K562 (cell line): ENCODE measurements around the gene PSRC1. TPM values are rescaled to one million over a fixed set of nuclear protein-coding genes. Genes with fewer than 3 reads are reported as not detected.

Experiments
- ATAC-seq: fragments of 200-7000 bp; cut with Tn5 transposase; 3 replicates; pipeline ENCODE4 v1.9.1; 2020; ENCODE audit warnings: moderate library complexity
- BruUV-seq: library from RNA; stranded (reverse); fragments of 400-500 nt; replicated peaks from 2 replicates; lab custom pipeline; 2021; lab: Mats Ljungman, UMichigan
- CTCF ChIA-PET: fragments of 300-600 bp; formaldehyde crosslinking; extraction: SDS; loops from one replicate; lab custom pipeline; 2021; ENCODE audit warnings: low intra/inter-chr PET ratio; lab: Yijun Ruan, JAX
- POLR2A ChIA-PET: fragments of 300-600, 350-650 bp; sonication (Branson Sonifier 250); formaldehyde crosslinking; extraction: SDS; loops from one replicate; lab custom pipeline; 2021; ENCODE audit warnings: antibody characterized with exemption, inconsistent platforms; lab: Yijun Ruan, JAX
- DNase-seq, 4 experiments: peaks; one replicate each; pipeline versions ENCODE4 v3.0.0 to v3.0.0-alpha.2; 2011 to 2018; ENCODE audit warnings: low spot score in 3 of 4, mixed read lengths in 3 of 4; ENCODE audit errors: extremely low read depth in 1 of 4
- FAIRE-seq: peaks from 2 replicates; lab custom pipeline; 2011; peaks lifted over from hg19 to GRCh38; lab: Jason Lieb, UNC
- H2AFZ ChIP-seq: 2 replicates; pipeline ENCODE4 v1.6.0; 2011; ENCODE audit warnings: low read depth, low read length, control low read depth, inconsistent platforms
- H3K27ac ChIP-seq: fragments of 200-600 bp; 3 replicates; pipeline ENCODE4 v1.8.0; 2011; ENCODE audit warnings: low read depth, mild to moderate bottlenecking, control low read depth, inconsistent platforms, low read length, moderate library complexity, mixed read lengths; ENCODE audit errors: extremely low read depth
- H3K27me3 ChIP-seq, 2 experiments: fragments of 300-600 bp in 1 of 2; 2 replicates in 1 of 2; 3 replicates in 1 of 2; pipeline versions ENCODE4 v1.6.0 to v1.8.0; 2011; ENCODE audit warnings: inconsistent platforms in 2 of 2, low read length in 2 of 2, mild to moderate bottlenecking in 1 of 2, mixed read lengths in 1 of 2, moderate library complexity in 1 of 2; ENCODE audit not compliant: control insufficient read depth in 2 of 2, insufficient read depth in 2 of 2
- H3K36me3 ChIP-seq: fragments of 300-600 bp; 3 replicates; pipeline ENCODE4 v1.8.0; 2011; ENCODE audit warnings: mild to moderate bottlenecking, low read length, inconsistent platforms; ENCODE audit not compliant: control insufficient read depth, insufficient read depth
- H3K4me1 ChIP-seq, 2 experiments: fragments of 200-600 bp in 1 of 2; replicated peaks in 1 of 2; 2 replicates in 1 of 2; 3 replicates in 1 of 2; pipeline versions ENCODE4 v1.5.1 to v1.8.0; 2011; ENCODE audit warnings: inconsistent platforms in 2 of 2, low read length in 2 of 2, mild to moderate bottlenecking in 1 of 2, mixed read lengths in 1 of 2, moderate library complexity in 1 of 2; ENCODE audit not compliant: control insufficient read depth in 2 of 2, insufficient read depth in 2 of 2
- H3K4me2 ChIP-seq: 2 replicates; pipeline ENCODE4 v1.6.1; 2011; ENCODE audit warnings: low read length, control low read depth, inconsistent platforms, mixed read lengths; ENCODE audit not compliant: insufficient read depth
- H3K4me3 ChIP-seq: fragments of 200-600 bp; sonication (generic), shearing (Covaris generic); 2 replicates; pipeline ENCODE4 v1.5.1; 2016; ENCODE audit warnings: control low read depth, inconsistent platforms
- H3K79me2 ChIP-seq: fragments of 200-600 bp; 3 replicates; pipeline ENCODE4 v1.8.0; 2011; ENCODE audit warnings: low read length, inconsistent platforms; ENCODE audit not compliant: control insufficient read depth, insufficient read depth
- H3K9ac ChIP-seq, 2 experiments: 2 replicates each; pipeline versions ENCODE4 v1.6.0 to v1.6.1; 2011; ENCODE audit warnings: low read depth in 2 of 2, low read length in 2 of 2, control low read depth in 1 of 2, inconsistent platforms in 1 of 2, mild to moderate bottlenecking in 1 of 2, mixed read lengths in 1 of 2; ENCODE audit not compliant: insufficient read depth in 1 of 2
- H3K9me1 ChIP-seq: one replicate; pipeline ENCODE4 v1.6.0; 2011; ENCODE audit warnings: inconsistent platforms, mild to moderate bottlenecking, low read length, moderate library complexity; ENCODE audit not compliant: control insufficient read depth, insufficient read depth
- H3K9me3 ChIP-seq: replicated peaks from 2 replicates; pipeline ENCODE4 v1.5.1; 2011; ENCODE audit warnings: low read depth, low read length, inconsistent platforms; ENCODE audit not compliant: control insufficient read depth, insufficient read depth
- H4K20me1 ChIP-seq: replicated peaks from 2 replicates; pipeline ENCODE4 v1.6.1; 2011; ENCODE audit warnings: low read length, inconsistent platforms, mixed read lengths; ENCODE audit not compliant: control insufficient read depth, insufficient read depth
- ARID3B ChIP-seq: fragments of 250-450 bp; sonication (Bioruptor Pico); IDR thresholded peaks from 2 replicates; pipeline ENCODE4 v1.4.0; 2020; ENCODE audit warnings: borderline replicate concordance
- C11orf30 ChIP-seq: fragments of 450-650 bp; IDR thresholded peaks from 2 replicates; pipeline ENCODE4 v1.6.1; 2016; ENCODE audit warnings: low read depth, mild to moderate bottlenecking
- FOXJ2 ChIP-seq: fragments of 200-800 bp; sonication (Bioruptor generic); IDR thresholded peaks from 2 replicates; pipeline ENCODE4 v1.6.1; 2016; ENCODE audit warnings: missing genetic modification characterization, missing compliant biosample characterization
- HMGXB4 ChIP-seq: sonication (generic); formaldehyde crosslinking; IDR thresholded peaks from 2 replicates; pipeline ENCODE4 v1.8.1; 2023; ENCODE audit warnings: mild to moderate bottlenecking, missing genetic modification reagents
- IRF2 ChIP-seq: sonication (generic); formaldehyde crosslinking; IDR thresholded peaks from 2 replicates; pipeline ENCODE4 v1.8.1; 2022; ENCODE audit warnings: mild to moderate bottlenecking, missing genetic modification reagents
- MCM2 ChIP-seq: fragments of 450-650 bp; IDR thresholded peaks from 2 replicates; pipeline ENCODE4 v1.6.1; 2017; ENCODE audit warnings: low read depth, mild to moderate bottlenecking
- SMAD4 ChIP-seq: fragments of 250-450 bp; sonication (Bioruptor Pico); conservative IDR thresholded peaks from 2 replicates; pipeline ENCODE4 v1.8.0; 2021; ENCODE audit warnings: inconsistent platforms, mild to moderate bottlenecking, moderate library complexity
- SP1 ChIP-seq: sonication (generic); formaldehyde crosslinking; IDR thresholded peaks from 2 replicates; pipeline ENCODE4 v1.8.1; 2022; ENCODE audit warnings: mild to moderate bottlenecking, missing genetic modification reagents
- TEAD1 ChIP-seq, 2 experiments: fragments of 450-650 bp in 1 of 2; sonication (generic) in 1 of 2; formaldehyde crosslinking; IDR thresholded peaks; 2 replicates each; pipeline versions ENCODE4 v1.4.0 to v1.8.0; 2020 to 2022; ENCODE audit warnings: mild to moderate bottlenecking in 2 of 2, missing genetic modification reagents in 1 of 2
- ZC3H8 ChIP-seq: fragments of 450-650 bp; IDR thresholded peaks from 2 replicates; pipeline ENCODE4 v1.6.1; 2017
- ZNF24 ChIP-seq: fragments of 450-650 bp; IDR thresholded peaks from 2 replicates; pipeline ENCODE4 v1.6.1; 2016
- ZNF780A ChIP-seq: fragments of 250-450 bp; sonication (Bioruptor Pico); IDR thresholded peaks from 2 replicates; pipeline ENCODE4 v1.5.0; 2021; ENCODE audit warnings: mild to moderate bottlenecking
- WGBS: fragments of 100-300 bp; shearing (Covaris generic); methylation state at CpG from one replicate; pipeline ENCODE4 v1.1.6; 2016; ENCODE audit warnings: low coverage, mixed read lengths; ENCODE audit not compliant: insufficient coverage; ENCODE audit errors: missing lambda C conversion rate; 5-methylcytosine and 5-hydroxymethylcytosine counted together
- in situ Hi-C: fragments of 300-500 bp; cut with MboI; formaldehyde crosslinking; loops from 4 replicates; pipeline ENCODE4 v1.15.0; 2018; ENCODE audit warnings: inconsistent platforms, mixed read lengths
- intact Hi-C: fragments of 100-400 bp; cut with micrococcal nuclease; formaldehyde crosslinking; loops from 2 replicates; pipeline ENCODE4 v1.14.2; 2022
- polyA plus RNA-seq, 8 experiments: library from polyadenylated mRNA; depleted of rRNA in 4 of 8; stranded (reverse) in 5 of 8; unstranded in 3 of 8; fragments of >200 nt; fragmentation: Nextera tagmentation in 2 of 8; fragmentation: Illumina TruSeq in 1 of 8; extraction: Ambion mirVana in 2 of 8; extraction: Trizol in 1 of 8; gene quantifications; 2 replicates each; pipeline versions ENCODE4 v1.2.1 to v1.2.3, GENCODE V29; 2011 to 2014; ENCODE audit warnings: inconsistent platforms in 1 of 8, missing spikeins in 1 of 8
- total RNA-seq, 7 experiments: library from RNA; depleted of rRNA in 6 of 7; stranded (reverse); fragments of >200 nt in 6 of 7; fragmentation: Illumina TruSeq in 2 of 7; extraction: Trizol in 2 of 7; gene quantifications; 2 replicates each; pipeline versions ENCODE4 v1.2.1 to v1.2.3, GENCODE V29; 2011 to 2021; ENCODE audit warnings: low replicate concordance in 1 of 7
- TF ChIP-seq, protein P1 (sequence below): fragments of 450-650 bp; formaldehyde crosslinking; IDR thresholded peaks from 2 replicates; pipeline ENCODE4 v1.4.0; 2022; ENCODE audit warnings: missing genetic modification characterization
- TF ChIP-seq, protein P2 (sequence below): fragments of 450-650 bp; formaldehyde crosslinking; conservative IDR thresholded peaks from 2 replicates; pipeline ENCODE4 v1.4.0; 2022; ENCODE audit warnings: mild to moderate bottlenecking, missing genetic modification characterization

The PSRC1 gene
- total and polyA plus RNA-seq, 9 of the 15 experiments (the other 6 are each of a cell fraction or from before 2014, with no cell fraction given) = 6.5 to 65.2 (median 39.3) TPM

DNA sequence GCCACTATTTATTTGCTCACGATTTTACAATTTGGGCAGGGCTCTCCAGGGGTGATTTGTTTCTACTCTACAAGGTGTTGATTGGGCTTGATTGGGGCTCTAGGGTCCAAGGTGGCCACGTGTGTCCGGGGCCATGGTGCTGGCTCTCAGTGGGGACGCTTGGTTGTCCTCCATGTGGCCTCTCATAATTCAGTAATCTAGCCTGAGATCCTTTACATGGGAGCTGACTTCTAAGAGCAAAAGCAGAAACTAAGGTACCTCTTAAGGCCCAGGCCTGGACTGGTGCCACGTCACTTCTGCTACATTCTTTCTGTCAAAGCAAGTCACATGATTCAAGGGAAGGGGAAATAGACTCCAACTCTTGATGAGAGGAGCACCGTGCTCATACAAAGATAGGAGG lies 8.1 kb upstream of the PSRC1 start:
- no peaks in the 10 kb centered on the region for H3K27me3 ChIP-seq
- peak overlapping the region; percentile 87 for H2AFZ ChIP-seq
- no peaks in the 10 kb centered on the region for H3K79me2 ChIP-seq
- H3K9me3 ChIP-seq = no peaks in the 10 kb centered on the region
- peak overlapping the region; percentile 3 to 18; a peak in 1 of 4 replicates for H3K9ac ChIP-seq
- no peaks in the 10 kb centered on the region for H3K9me1 ChIP-seq
- ChIA-PET POLR2A (interaction anchor here (0.6 to 1.0 kb wide), 2 partner anchors 92 to 448 kb away, joined by 3 read pairs; no protein-coding TSS in a partner anchor), CTCF (no interaction called here)
- in situ Hi-C loops = no loop called here
- H3K27ac ChIP-seq = peak overlapping the region; percentile 36; the same call in 2 of the 3 replicates
- no TSS peak for BruUV-seq
- H4K20me1 ChIP-seq = no peaks in the 10 kb centered on the region
- H3K36me3 ChIP-seq = no peaks in the 10 kb centered on the region
- 37% methylated on average over 6 of the region's 6 CpGs for WGBS
- FAIRE-seq (peak; percentile 64), ATAC-seq (peak; percentile 39; the same call in 2 of the 3 replicates), DNase-seq (peak in 1 of 4 experiments; percentile 72)
- no peak overlapping the region; the same call in 1 of the 2 replicates for H3K4me2 ChIP-seq
- H3K4me1 ChIP-seq = peaks cover 7 to 26% of the 10 kb centered on the region in 2 experiments; a peak in 4 of 5 replicates
- H3K4me3 ChIP-seq = no peak overlapping the region
- intact Hi-C loops = no loop called here
- TF ChIP-seq ZC3H8 = no peak
- TF ChIP-seq IRF2 (CRISPR knock-in tag) = no peak
- TF ChIP-seq FOXJ2 (tag) = no peak
- no peak for TF ChIP-seq ARID3B
- TF ChIP-seq, protein P1, sequence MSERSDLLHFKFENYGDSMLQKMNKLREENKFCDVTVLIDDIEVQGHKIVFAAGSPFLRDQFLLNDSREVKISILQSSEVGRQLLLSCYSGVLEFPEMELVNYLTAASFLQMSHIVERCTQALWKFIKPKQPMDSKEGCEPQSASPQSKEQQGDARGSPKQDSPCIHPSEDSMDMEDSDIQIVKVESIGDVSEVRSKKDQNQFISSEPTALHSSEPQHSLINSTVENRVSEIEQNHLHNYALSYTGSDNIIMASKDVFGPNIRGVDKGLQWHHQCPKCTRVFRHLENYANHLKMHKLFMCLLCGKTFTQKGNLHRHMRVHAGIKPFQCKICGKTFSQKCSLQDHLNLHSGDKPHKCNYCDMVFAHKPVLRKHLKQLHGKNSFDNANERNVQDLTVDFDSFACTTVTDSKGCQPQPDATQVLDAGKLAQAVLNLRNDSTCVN (CRISPR knock-in tag) = no peak
- TF ChIP-seq ZNF24 = no peak
- TF ChIP-seq C11orf30 = no peak
- no peak for TF ChIP-seq HMGXB4
- TF ChIP-seq TEAD1 (CRISPR knock-in tag; IDR thresholded peaks at IDR 0.05) = 0 out of 4 replicates have a peak, but pooled peaks have one; percentile 24 to 38
- no peak for TF ChIP-seq SP1 (CRISPR knock-in tag)
- no peak for TF ChIP-seq ZNF780A (CRISPR knock-in tag)
- TF ChIP-seq, protein P2, sequence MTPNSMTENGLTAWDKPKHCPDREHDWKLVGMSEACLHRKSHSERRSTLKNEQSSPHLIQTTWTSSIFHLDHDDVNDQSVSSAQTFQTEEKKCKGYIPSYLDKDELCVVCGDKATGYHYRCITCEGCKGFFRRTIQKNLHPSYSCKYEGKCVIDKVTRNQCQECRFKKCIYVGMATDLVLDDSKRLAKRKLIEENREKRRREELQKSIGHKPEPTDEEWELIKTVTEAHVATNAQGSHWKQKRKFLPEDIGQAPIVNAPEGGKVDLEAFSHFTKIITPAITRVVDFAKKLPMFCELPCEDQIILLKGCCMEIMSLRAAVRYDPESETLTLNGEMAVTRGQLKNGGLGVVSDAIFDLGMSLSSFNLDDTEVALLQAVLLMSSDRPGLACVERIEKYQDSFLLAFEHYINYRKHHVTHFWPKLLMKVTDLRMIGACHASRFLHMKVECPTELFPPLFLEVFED (CRISPR knock-in tag) = no peak
- peak; percentile 71 for TF ChIP-seq SMAD4 (CRISPR knock-in tag)
- TF ChIP-seq MCM2 = no peak
